Forelimb muscle (tissue), 1 donor: ENCODE measurements around the gene FHIT. TPM values are rescaled to one million over a fixed set of nuclear protein-coding genes. Genes with fewer than 3 reads are reported as not detected.

Experiments
- DNase-seq: peaks from one replicate; pipeline ENCODE4 v3.0.0-alpha.2; 2013; ENCODE audit warnings: low read depth
- polyA plus RNA-seq: library from polyadenylated mRNA; unstranded; fragments of 120-200 nt; gene quantifications from one replicate; pipeline ENCODE4 v1.2.1, GENCODE V29; 2013; ENCODE audit not compliant: insufficient read length

FHIT gene
- polyA plus RNA-seq, 1 donor = 7.1 TPM

GRCh38 chr3:60056404-60056803, 1194.8 kb downstream of the FHIT start:
- DNase-seq = no peak

DNA sequence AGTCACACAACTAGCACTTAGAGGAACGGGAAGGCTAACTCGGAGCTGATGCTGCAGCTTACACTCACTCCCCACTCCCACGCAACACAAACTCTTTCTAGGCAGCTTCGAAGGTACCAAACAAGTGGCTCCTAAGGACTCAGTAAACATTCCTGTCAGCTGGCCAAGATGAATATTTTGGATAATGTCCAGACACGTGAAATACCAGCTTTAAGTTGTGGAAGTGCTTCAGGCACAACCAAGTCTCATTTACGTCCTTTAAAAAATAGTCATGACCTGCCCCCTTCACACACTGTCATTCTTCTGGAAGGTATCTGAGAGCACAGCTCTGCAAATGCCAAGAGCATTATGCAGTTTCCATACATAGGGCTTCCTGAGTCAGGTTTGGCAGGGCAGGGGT, 1195.5 kb downstream of the FHIT start:
- no peak for DNase-seq

GRCh38 chr3:60053526-60054265, 1197.6 kb downstream of the FHIT start:
- no peak for DNase-seq

GRCh38 chr3:60048447-60048848, 1202.8 kb downstream of the FHIT start:
- DNase-seq = no peak

DNA sequence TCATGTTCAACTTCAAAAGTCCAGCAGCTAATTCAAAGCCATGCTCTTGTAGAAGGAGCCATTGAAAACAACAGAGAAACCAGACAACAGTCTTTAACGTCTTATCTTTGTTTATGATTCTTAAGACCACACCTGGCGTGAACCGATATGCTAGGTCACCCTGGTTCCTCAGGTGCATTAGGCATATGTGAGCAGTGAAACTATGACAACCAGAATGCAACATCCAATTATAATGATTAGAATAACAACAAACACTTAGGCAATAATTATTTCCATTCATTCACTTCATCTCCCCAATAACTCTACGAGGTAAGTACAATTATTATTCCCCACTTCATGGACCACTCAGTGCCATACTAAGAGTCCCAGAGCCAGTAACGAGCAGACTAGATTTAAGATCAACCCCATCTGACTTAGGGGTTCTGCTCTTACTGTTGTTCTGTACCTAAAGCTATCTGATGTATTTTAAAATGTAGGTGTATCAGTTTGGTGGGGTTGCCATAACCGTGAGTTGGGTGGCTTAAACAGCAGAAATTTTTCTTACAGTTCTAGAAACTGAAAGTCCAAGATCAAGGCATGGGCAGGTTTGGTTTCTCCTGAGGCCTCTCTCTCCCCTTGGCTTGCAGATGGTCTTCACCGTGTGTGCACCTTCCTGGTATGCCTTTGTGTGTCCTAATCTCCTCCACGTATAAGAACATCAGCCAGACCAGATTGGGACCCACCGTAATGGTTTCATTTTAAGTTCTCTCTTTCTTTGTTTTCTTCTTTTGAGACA, 1203.6 kb downstream of the FHIT start:
- no peak for DNase-seq

- no peak for DNase-seq
Observed at GRCh38 chr3:60046210-60046609, 1205.0 kb downstream of the FHIT start.

- DNase-seq = no peak
Observed at GRCh38 chr3:60045686-60046085, 1205.6 kb downstream of the FHIT start.

DNA sequence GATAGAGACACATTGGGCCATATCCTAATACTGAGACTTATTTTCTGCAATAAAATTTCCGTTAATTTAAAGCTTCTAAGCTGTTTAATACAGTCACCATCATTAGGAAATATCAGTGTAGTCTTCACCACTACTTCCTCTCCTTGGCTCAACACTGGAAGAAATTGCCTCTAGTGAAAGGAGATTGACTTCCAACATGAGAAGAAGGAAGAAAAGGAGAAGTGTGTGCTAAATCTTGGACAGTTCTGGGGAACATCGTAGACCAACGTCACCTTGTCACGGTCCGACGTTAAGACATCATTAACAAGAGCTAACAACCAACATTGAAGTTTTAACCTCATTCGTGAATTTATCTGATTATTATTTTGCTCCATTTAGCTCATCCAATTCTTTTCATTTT, 1214.4 kb downstream of the FHIT start:
- DNase-seq = no peak

DNA sequence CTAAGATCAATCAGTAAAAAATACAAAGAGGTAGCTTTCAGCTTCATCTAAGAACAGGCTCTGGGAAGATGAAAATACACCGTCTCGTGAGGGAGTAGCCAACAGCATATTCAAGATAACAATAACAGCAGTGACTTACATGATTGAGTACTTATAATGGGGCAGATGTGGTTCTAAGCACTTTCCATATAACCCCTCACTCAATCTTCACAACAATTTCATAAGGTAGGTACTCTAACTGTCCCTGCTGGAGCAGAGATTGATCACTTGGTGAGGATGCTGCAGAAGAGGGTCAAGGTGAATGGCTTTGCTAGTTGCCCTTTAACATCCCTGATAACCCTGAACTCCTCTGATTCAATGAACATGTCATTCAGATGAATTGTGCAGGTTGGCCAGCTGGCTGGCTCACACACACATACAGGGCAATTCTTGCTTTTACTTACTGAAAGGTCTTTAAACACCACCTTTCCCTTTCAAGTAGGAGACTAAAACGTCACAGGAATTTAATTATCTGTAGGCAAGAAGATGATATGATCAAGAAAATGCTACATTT, 1217.3 kb downstream of the FHIT start:
- no peak for DNase-seq

GRCh38 chr3:60030982-60031381, 1220.3 kb downstream of the FHIT start:
- DNase-seq = no peak

DNA sequence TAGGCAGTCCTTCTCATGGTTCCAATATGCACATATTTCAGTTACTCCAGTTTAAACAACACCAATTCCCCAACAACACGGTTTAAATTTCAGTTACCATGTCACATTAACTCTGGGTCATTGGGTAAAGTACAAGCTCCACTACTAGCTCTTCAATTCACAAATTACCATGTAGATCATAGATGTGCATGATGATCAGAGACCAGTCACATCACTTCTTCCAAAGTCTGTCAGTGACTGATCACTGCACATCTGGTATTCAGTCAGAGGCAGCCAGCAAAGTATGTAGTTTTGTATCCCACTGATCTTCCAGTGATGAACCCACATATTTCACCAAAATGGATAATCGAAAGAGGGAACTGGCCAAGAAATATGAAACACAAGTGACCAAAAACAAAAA, 1223.0 kb downstream of the FHIT start:
- no peak for DNase-seq

DNA sequence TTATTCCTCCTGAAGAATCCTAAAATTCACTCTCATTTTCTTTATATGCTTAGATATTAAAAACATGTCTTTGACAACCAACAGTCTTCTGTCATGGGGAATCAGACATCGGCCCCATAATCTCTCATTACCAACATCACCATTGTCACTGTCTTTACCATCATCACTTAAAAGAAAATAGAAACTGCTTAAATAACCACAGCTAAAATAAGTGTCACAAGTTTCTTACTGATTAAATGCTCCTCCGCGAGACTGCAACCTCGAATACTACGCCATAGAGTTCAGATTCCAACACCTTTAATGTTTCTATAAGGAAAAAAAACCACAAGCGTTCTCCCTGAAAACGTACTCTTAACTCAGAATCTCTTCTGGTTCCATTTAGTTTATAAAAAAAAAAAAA, 1223.9 kb downstream of the FHIT start:
- no peak for DNase-seq

GRCh38 chr3:60025096-60026050, 1225.9 kb downstream of the FHIT start:
- DNase-seq = no peak

DNA sequence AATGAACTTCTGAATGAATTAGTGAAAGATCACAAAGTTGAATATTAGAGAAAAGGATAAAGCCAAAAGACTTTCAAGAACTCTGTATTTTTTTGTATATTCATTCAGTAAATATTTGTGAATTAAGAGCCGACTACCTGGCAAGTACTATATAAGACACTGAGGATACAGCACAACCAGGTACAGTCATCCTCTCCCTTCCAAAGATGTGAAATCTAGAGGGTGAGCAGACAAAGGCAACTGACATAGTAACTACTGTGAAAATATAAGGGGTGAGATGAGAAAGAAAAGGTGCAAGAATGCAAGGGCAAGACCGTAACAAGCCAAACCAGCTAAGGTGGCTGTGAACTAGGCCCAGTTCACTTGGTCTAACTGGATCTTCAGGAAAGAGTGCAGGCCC, 1226.9 kb downstream of the FHIT start:
- DNase-seq = no peak

DNA sequence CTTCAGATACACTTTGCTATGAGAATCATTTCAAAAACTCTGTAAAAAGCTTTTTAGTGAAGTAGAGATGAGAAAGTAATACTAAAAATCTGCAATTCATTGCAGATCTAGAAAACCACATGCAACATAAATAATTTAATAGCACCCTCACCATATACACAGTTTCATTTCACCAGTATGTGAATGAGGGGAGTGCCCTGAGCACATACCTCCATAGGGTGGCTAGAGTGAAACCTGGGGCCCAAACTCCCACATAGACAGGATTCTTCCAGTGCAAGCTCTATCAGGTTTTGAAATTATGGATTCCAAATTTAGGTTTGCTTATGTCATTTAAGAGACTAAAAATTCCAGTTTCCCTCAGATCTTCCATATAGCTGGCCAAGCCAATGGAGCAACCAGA, 1228.1 kb downstream of the FHIT start:
- DNase-seq = no peak

DNA sequence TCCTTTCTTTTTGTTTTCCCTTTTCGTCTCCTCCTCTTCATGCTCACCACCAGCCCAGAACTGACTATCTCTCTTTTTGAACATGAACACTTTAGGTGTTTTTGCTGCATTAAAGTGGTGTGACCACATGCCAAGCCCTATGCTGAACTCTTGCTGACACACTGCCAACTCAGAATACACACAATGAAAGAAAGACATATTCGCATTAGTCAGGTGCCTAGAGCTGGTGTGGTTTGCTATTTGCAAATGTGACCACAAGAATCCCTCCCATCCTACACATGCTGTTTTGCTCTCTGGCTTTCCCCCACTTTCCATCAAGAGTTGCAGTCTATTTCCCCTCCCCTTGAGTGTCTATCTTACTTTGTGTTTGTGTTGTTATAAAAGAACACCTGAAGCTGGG, 1233.6 kb downstream of the FHIT start:
- DNase-seq = no peak

- DNase-seq = no peak
Observed at GRCh38 chr3:60015032-60015705, 1236.1 kb downstream of the FHIT start.

GRCh38 chr3:60013241-60013640, 1238.0 kb downstream of the FHIT start:
- no peak for DNase-seq

- no peak for DNase-seq
Observed at GRCh38 chr3:60011218-60011617, 1240.0 kb downstream of the FHIT start.

DNA sequence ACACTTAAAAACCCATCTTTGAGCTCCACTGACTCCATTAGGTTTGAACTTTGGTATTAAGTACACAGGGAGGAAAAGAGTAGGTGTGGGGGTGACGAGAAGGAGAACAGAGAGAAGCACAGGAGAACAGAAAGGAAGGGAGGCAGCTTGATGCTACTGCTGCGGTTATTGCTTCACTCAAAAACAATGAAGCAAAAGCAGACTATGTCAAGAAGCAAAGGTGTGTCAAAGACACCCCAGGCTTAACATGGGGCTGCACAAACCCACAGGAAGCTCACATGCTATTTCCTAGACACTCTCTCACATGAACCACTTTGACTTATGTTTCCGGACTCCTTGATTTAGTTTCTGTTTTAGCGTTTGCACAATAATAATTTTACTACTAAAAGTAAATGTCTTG, 1240.5 kb downstream of the FHIT start:
- no peak for DNase-seq

GRCh38 chr3:60009931-60010478, 1241.2 kb downstream of the FHIT start:
- DNase-seq = no peak
